H1 (cell line): ENCODE measurements around the gene ABLIM1. TPM values are rescaled to one million over a fixed set of nuclear protein-coding genes. Genes with fewer than 3 reads are reported as not detected.

Experiments
- EGR1 ChIP-seq: IDR thresholded peaks from 2 replicates; pipeline ENCODE4 v1.6.1; 2011; ENCODE audit warnings: low read depth, low read length, borderline replicate concordance
- MAX ChIP-seq: IDR thresholded peaks from 2 replicates; pipeline ENCODE4 v1.6.1; 2012; ENCODE audit warnings: inconsistent platforms
- TCF12 ChIP-seq: IDR thresholded peaks from 2 replicates; pipeline ENCODE4 v1.6.1; 2011; ENCODE audit warnings: low read depth, mild to moderate bottlenecking, low read length
- USF2 ChIP-seq: IDR thresholded peaks from 2 replicates; pipeline ENCODE4 v1.6.1; 2011; ENCODE audit warnings: low read length, improper control_type of control experiment
- polyA plus RNA-seq, 7 experiments: library from polyadenylated mRNA; depleted of rRNA in 3 of 7; stranded (reverse) in 5 of 7; unstranded in 2 of 7; fragments of >200 nt in 5 of 7; fragments of 200-250 nt in 2 of 7; gene quantifications; 1 replicate in 5 of 7; 2 replicates in 1 of 7; 4 replicates in 1 of 7; pipeline versions ENCODE4 v1.2.1 to v1.2.3, GENCODE V29; 2011 to 2013; ENCODE audit warnings: missing spikeins in 2 of 7, mixed read lengths in 2 of 7
- total RNA-seq: library from RNA; stranded (reverse); fragmentation: NEBNext Ultra II Directional; extraction: Animal tissue kit (Norgen Biotek cat#: 25700); gene quantifications from 2 replicates; pipeline ENCODE4 v1.2.1, GENCODE V29; 2021

Gene ABLIM1
- total and polyA plus RNA-seq, 2 of the 8 experiments (the other 6 are each of a cell fraction or from before 2014, with no cell fraction given), result 51.2 to 51.7 TPM

GRCh38 chr10:114541797-114542160 is 116.3 kb downstream of the ABLIM1 start (continued):
- TF ChIP-seq USF2 (no peak), EGR1 (no peak), TCF12 (no peak), MAX (no peak)
